Astrocyte (in vitro differentiated cells and primary cell): ENCODE measurements around the gene ALOX5. TPM values are rescaled to one million over a fixed set of nuclear protein-coding genes. Genes with fewer than 3 reads are reported as not detected.

Experiments used
- DNase-seq: peaks from one replicate; pipeline ENCODE4 v3.0.0-alpha.2; 2010; ENCODE audit warnings: low read depth
- FAIRE-seq: peaks from 2 replicates; lab custom pipeline; 2011; peaks lifted over from hg19 to GRCh38; lab: Jason Lieb, UNC
- H2AFZ ChIP-seq: 2 replicates; pipeline ENCODE4 v1.6.0; 2012; ENCODE audit warnings: low read depth, low read length, inconsistent platforms
- H3K27ac ChIP-seq: 2 replicates; pipeline ENCODE4 v1.5.1; 2011; ENCODE audit warnings: low read depth, low read length, inconsistent platforms
- H3K27me3 ChIP-seq: 2 replicates; pipeline ENCODE4 v1.6.0; 2011; ENCODE audit warnings: low read length, inconsistent platforms; ENCODE audit not compliant: insufficient read depth
- H3K36me3 ChIP-seq: 2 replicates; pipeline ENCODE4 v1.5.1; 2011; ENCODE audit warnings: low read length, inconsistent platforms; ENCODE audit not compliant: insufficient read depth
- H3K4me1 ChIP-seq: 2 replicates; pipeline ENCODE4 v1.5.1; 2011; ENCODE audit warnings: low read length, inconsistent platforms; ENCODE audit not compliant: insufficient read depth
- H3K4me2 ChIP-seq: 2 replicates; pipeline ENCODE4 v1.6.0; 2012; ENCODE audit warnings: low read length, inconsistent platforms
- H3K4me3 ChIP-seq: 2 replicates; pipeline ENCODE4 v1.5.1; 2011; ENCODE audit warnings: low read depth, mild to moderate bottlenecking, low read length, inconsistent platforms; ENCODE audit not compliant: insufficient read depth
- H3K79me2 ChIP-seq: 2 replicates; pipeline ENCODE4 v1.6.0; 2012; ENCODE audit warnings: mild to moderate bottlenecking, low read length, inconsistent platforms; ENCODE audit not compliant: insufficient read depth
- H3K9ac ChIP-seq: 2 replicates; pipeline ENCODE4 v1.6.0; 2012; ENCODE audit warnings: mild to moderate bottlenecking, low read length, inconsistent platforms
- H3K9me3 ChIP-seq: 2 replicates; pipeline ENCODE4 v1.5.1; 2012; ENCODE audit warnings: low read depth, mild to moderate bottlenecking, low read length, inconsistent platforms; ENCODE audit not compliant: insufficient read depth
- H4K20me1 ChIP-seq: 2 replicates; pipeline ENCODE4 v1.6.0; 2012; ENCODE audit warnings: low read length, inconsistent platforms; ENCODE audit not compliant: insufficient read depth
- H3K27ac Mint-ChIP-seq: one replicate; pipeline ENCODE4 v1.8.0; 2021; ENCODE audit warnings: mild to moderate bottlenecking, mixed read lengths; ENCODE audit not compliant: unreplicated experiment
- H3K27me3 Mint-ChIP-seq: one replicate; pipeline ENCODE4 v1.8.0; 2021; ENCODE audit warnings: low read depth, mixed read lengths; ENCODE audit not compliant: unreplicated experiment
- H3K36me3 Mint-ChIP-seq: one replicate; pipeline ENCODE4 v1.8.0; 2021; ENCODE audit warnings: low read depth, mixed read lengths; ENCODE audit not compliant: unreplicated experiment
- H3K4me1 Mint-ChIP-seq: one replicate; pipeline ENCODE4 v1.8.0; 2021; ENCODE audit warnings: low read depth, mixed read lengths; ENCODE audit not compliant: unreplicated experiment
- H3K4me3 Mint-ChIP-seq: one replicate; pipeline ENCODE4 v1.8.0; 2021; ENCODE audit warnings: mild to moderate bottlenecking, moderate library complexity, mixed read lengths; ENCODE audit not compliant: unreplicated experiment
- H3K9me3 Mint-ChIP-seq: one replicate; pipeline ENCODE4 v1.8.0; 2021; ENCODE audit warnings: mild to moderate bottlenecking, mixed read lengths; ENCODE audit not compliant: unreplicated experiment
- EZH2 ChIP-seq: IDR thresholded peaks from 2 replicates; pipeline ENCODE4 v1.6.1; 2012; ENCODE audit warnings: mild to moderate bottlenecking, low read length, inconsistent platforms; ENCODE audit not compliant: insufficient read depth
- total RNA-seq: library from RNA; stranded (reverse); gene quantifications from 2 replicates; pipeline ENCODE4 v1.2.1, GENCODE V29; 2021
- TF ChIP-seq, protein P1 (sequence below): IDR thresholded peaks from 2 replicates; pipeline ENCODE4 v1.5.1; 2011; ENCODE audit warnings: low read depth, mild to moderate bottlenecking, inconsistent platforms, low read length, moderate library complexity; ENCODE audit not compliant: insufficient read depth

Gene ALOX5
- total RNA-seq, 1 donor from 2014 or later = 1.0 TPM

GRCh38 chr10:45450866-45451265 is 76.8 kb downstream of the ALOX5 start:
- Histone ChIP-seq H3K79me2 (no peaks in the 10 kb centered on the region), H3K9ac (no peak overlapping the region), H3K36me3 (no peaks in the 10 kb centered on the region), H3K27me3 (no peaks in the 10 kb centered on the region), H3K9me3 (no peaks in the 10 kb centered on the region), H4K20me1 (no peaks in the 10 kb centered on the region), H3K27ac (no peak overlapping the region), H3K4me1 (no peaks in the 10 kb centered on the region), H2AFZ (no peak overlapping the region), H3K4me2 (no peak overlapping the region), H3K4me3 (no peak overlapping the region)
- Mint-ChIP-seq H3K27ac (no peak overlapping the region), H3K9me3 (no peaks in the 10 kb centered on the region), H3K4me3 (no peak overlapping the region), H3K36me3 (no peaks in the 10 kb centered on the region), H3K4me1 (peaks cover 23% of the 10 kb centered on the region), H3K27me3 (peaks cover 5% of the 10 kb centered on the region)
- TF ChIP-seq, protein P1, sequence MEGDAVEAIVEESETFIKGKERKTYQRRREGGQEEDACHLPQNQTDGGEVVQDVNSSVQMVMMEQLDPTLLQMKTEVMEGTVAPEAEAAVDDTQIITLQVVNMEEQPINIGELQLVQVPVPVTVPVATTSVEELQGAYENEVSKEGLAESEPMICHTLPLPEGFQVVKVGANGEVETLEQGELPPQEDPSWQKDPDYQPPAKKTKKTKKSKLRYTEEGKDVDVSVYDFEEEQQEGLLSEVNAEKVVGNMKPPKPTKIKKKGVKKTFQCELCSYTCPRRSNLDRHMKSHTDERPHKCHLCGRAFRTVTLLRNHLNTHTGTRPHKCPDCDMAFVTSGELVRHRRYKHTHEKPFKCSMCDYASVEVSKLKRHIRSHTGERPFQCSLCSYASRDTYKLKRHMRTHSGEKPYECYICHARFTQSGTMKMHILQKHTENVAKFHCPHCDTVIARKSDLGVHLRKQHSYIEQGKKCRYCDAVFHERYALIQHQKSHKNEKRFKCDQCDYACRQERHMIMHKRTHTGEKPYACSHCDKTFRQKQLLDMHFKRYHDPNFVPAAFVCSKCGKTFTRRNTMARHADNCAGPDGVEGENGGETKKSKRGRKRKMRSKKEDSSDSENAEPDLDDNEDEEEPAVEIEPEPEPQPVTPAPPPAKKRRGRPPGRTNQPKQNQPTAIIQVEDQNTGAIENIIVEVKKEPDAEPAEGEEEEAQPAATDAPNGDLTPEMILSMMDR = no peak
- no peak for TF ChIP-seq EZH2
- FAIRE-seq (no peak), DNase-seq (no peak)

GRCh38 chr10:45451407-45451806 is 77.4 kb downstream of the ALOX5 start:
- Histone ChIP-seq H3K27me3 (no peaks in the 10 kb centered on the region), H3K27ac (no peak overlapping the region), H3K79me2 (no peaks in the 10 kb centered on the region), H2AFZ (no peak overlapping the region), H3K9ac (no peak overlapping the region), H3K4me2 (no peak overlapping the region), H3K36me3 (no peaks in the 10 kb centered on the region), H3K9me3 (no peaks in the 10 kb centered on the region), H3K4me3 (no peak overlapping the region), H4K20me1 (no peaks in the 10 kb centered on the region), H3K4me1 (no peaks in the 10 kb centered on the region)
- Mint-ChIP-seq H3K9me3 (no peaks in the 10 kb centered on the region), H3K27ac (no peak overlapping the region), H3K27me3 (no peaks in the 10 kb centered on the region), H3K4me1 (peaks cover 23% of the 10 kb centered on the region), H3K36me3 (no peaks in the 10 kb centered on the region), H3K4me3 (no peak overlapping the region)
- DNase-seq (no peak), FAIRE-seq (no peak)
- TF ChIP-seq, protein P1 = no peak
- TF ChIP-seq EZH2 = no peak

GRCh38 chr10:45452268-45452667 is 78.3 kb downstream of the ALOX5 start:
- peaks cover 23% of the 10 kb centered on the region for H3K4me1 Mint-ChIP-seq
- no peaks in the 10 kb centered on the region for H3K9me3 Mint-ChIP-seq
- Histone ChIP-seq H2AFZ (no peak overlapping the region), H3K27me3 (no peaks in the 10 kb centered on the region), H3K4me2 (no peak overlapping the region), H3K9ac (no peak overlapping the region), H3K36me3 (no peaks in the 10 kb centered on the region), H3K79me2 (no peaks in the 10 kb centered on the region), H3K4me3 (no peak overlapping the region), H3K27ac (no peak overlapping the region), H4K20me1 (no peaks in the 10 kb centered on the region), H3K4me1 (no peaks in the 10 kb centered on the region), H3K9me3 (no peaks in the 10 kb centered on the region)
- DNase-seq (no peak), FAIRE-seq (no peak)
- TF ChIP-seq EZH2 = no peak
- TF ChIP-seq, protein P1 = no peak
- H3K27ac Mint-ChIP-seq = no peak overlapping the region
- H3K36me3 Mint-ChIP-seq = no peaks in the 10 kb centered on the region
- H3K27me3 Mint-ChIP-seq = no peaks in the 10 kb centered on the region
- H3K4me3 Mint-ChIP-seq = no peak overlapping the region
